ENCODE data around the gene IMMP2L. TPM values are rescaled to one million over a fixed set of nuclear protein-coding genes. Genes with fewer than 3 reads are reported as not detected.
A peak's percentile ranks its signal among the peaks of the same experiment; 100 is the strongest.

IMMP2L gene
- total and polyA plus RNA-seq, 4 donors, result 24.3 to 32.9 (median 26.8) TPM

DNA sequence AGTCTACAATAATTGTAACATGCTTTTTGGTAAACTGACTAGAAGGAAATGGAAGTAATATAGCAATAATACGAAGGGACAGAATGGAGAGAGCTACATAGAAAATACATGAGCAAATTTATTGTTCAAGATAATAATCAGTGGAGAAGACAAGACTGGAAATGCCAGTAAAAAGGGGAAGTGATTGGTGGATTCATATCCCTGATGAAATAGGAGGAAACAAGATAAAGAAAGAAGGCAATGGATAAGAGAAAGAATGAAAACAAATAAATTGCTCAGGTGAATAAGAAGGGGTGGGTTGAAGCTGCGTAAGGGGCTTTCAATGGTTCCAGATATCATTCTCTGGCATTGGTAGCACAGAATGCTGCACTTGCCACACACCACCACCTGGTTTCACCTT is 335.5 kb downstream of the IMMP2L start:
- Histone ChIP-seq H3K9me3 (ENCODE audit: control insufficient read depth, low read length) (no peaks in the 10 kb centered on the region), H3K4me1 (ENCODE audit: control insufficient read depth in 1 of 2, insufficient read depth in 2 of 2, low read length in 2 of 2) (no peaks in the 10 kb centered on the region), H3K27me3 (ENCODE audit: control insufficient read depth in 1 of 2, insufficient read depth in 2 of 2, low read length in 1 of 2) (no peaks in the 10 kb centered on the region), H3K4me3 (ENCODE audit: low read length in 2 of 2) (no peak overlapping the region), H3K27ac (ENCODE audit: low read depth in 1 of 2, low read length in 2 of 2) (no peak overlapping the region), H3K36me3 (ENCODE audit: control insufficient read depth in 1 of 2, insufficient read depth in 2 of 2, low read length in 1 of 2) (no peaks in the 10 kb centered on the region)
- ATAC-seq (ENCODE audit: low FRiP score) (no peak), DNase-seq (no peak)
- WGBS, 2 donors, result 91 to 99% methylated on average over 2 of the region's 2 CpGs
- intact Hi-C loops (cut with DNase I), result no loop called here

DNA sequence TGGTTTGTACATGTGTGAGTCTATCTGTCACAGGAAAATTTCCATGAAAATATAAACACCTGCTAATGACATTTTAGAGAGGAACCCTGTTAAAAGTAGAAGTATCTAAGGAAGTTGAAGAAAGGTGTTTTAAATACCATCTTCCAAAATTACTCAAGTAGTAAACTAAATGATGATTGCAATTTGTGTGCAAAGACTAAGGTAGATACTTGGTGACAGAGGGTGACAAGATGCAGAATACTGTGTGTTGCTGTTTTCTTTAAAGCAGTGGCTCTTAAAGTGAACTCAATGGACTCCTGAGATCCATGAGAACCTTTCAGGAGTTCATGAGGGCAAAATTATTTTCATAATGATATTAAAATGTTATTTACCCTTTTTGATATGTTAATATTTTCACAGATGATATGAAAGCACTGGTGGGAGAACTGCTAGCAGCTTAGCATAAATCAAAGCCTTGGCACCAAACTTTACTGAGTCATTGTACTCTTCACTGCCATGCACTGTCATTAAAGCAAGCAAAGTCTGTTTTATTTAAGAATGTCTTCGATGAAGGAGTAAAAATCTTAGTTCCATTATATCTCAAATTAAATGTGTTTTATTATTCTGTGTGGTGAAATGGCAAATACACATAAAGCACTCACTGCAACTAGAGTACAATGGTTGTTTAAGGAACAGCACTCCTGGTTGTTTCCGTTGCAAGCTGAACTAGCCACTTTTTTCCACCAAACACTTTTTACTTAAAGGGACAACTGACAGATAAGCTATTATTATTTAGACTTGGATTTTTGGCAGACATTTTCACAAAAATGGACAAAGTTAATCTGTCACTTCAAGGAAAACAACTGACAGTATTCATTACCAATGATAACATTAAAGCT is 337.7 kb downstream of the IMMP2L start:
- intact Hi-C loops (cut with DNase I), result no loop called here
- ATAC-seq (ENCODE audit: low FRiP score) (no peak), DNase-seq (no peak)
- no peaks in the 10 kb centered on the region for H3K4me1 ChIP-seq (ENCODE audit: control insufficient read depth in 1 of 2, insufficient read depth in 2 of 2, low read length in 2 of 2)
- H3K27me3 ChIP-seq (ENCODE audit: control insufficient read depth in 1 of 2, insufficient read depth in 2 of 2, low read length in 1 of 2), result no peaks in the 10 kb centered on the region
- WGBS, 2 donors, result 7 to 12% methylated on average over 2 of the region's 2 CpGs
- no peaks in the 10 kb centered on the region for H3K36me3 ChIP-seq (ENCODE audit: control insufficient read depth in 1 of 2, insufficient read depth in 2 of 2, low read length in 1 of 2)
- no peak overlapping the region for H3K27ac ChIP-seq (ENCODE audit: low read depth in 1 of 2, low read length in 2 of 2)
- no peak overlapping the region for H3K4me3 ChIP-seq (ENCODE audit: low read length in 2 of 2)
- no peaks in the 10 kb centered on the region for H3K9me3 ChIP-seq (ENCODE audit: control insufficient read depth, low read length)

DNA sequence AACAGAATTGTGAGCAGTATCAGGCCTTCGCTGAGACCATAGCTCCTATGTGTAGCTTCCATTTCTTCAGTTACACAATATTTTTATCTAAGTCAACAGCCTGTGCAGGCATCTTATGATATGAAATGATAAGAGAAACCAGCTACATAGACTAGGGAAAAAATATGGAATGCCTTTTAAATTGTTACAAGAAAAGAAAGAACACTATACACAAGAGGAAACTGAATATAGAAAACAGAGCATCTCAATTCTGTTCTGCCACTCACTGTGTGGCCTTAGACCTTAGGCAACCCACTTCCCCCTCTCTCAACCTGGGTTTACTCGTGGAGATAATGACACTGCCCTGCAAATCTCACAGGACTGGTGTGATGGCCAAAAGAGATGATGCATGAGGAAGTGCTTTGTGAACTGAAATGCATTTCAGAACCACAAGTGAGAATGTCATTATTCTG is 338.5 kb downstream of the IMMP2L start:
- no peak overlapping the region for H3K4me3 ChIP-seq (ENCODE audit: low read length in 2 of 2)
- H3K27me3 ChIP-seq (ENCODE audit: control insufficient read depth in 1 of 2, insufficient read depth in 2 of 2, low read length in 1 of 2), result no peaks in the 10 kb centered on the region
- intact Hi-C loops (cut with DNase I), result no loop called here
- H3K9me3 ChIP-seq (ENCODE audit: control insufficient read depth, low read length), result no peaks in the 10 kb centered on the region
- 66 to 69% methylated on average over 2 of the region's 2 CpGs for WGBS, 2 donors
- no peaks in the 10 kb centered on the region for H3K36me3 ChIP-seq (ENCODE audit: control insufficient read depth in 1 of 2, insufficient read depth in 2 of 2, low read length in 1 of 2)
- no peak for ATAC-seq (ENCODE audit: low FRiP score)
- no peaks in the 10 kb centered on the region for H3K4me1 ChIP-seq (ENCODE audit: control insufficient read depth in 1 of 2, insufficient read depth in 2 of 2, low read length in 2 of 2)
- no peak overlapping the region for H3K27ac ChIP-seq (ENCODE audit: low read depth in 1 of 2, low read length in 2 of 2)
- no peak for DNase-seq

DNA sequence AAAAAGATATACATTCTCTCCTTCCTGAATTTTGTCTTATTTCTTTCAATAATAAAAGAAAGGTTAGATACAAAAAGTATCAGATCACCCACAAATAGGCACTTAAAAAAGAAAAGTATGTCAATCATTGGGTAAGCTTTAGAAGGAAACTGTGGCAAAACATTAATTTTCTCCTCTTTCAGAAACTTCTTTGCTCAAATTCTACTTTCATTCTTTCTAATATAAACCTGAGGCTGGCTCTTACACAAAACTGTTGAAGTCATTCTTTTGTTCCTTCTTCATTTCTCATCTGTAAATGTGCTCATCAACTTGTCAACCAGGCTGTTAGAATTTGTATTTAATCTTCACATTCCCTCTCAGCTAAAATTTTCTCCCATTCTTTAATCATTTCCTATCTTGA is 346.7 kb downstream of the IMMP2L start:
- H3K9me3 ChIP-seq (ENCODE audit: control insufficient read depth, low read length), result no peaks in the 10 kb centered on the region
- no peaks in the 10 kb centered on the region for H3K36me3 ChIP-seq (ENCODE audit: control insufficient read depth in 1 of 2, insufficient read depth in 2 of 2, low read length in 1 of 2)
- H3K27me3 ChIP-seq (ENCODE audit: control insufficient read depth in 1 of 2, insufficient read depth in 2 of 2, low read length in 1 of 2), result no peaks in the 10 kb centered on the region
- ATAC-seq (ENCODE audit: low FRiP score) (no peak), DNase-seq (no peak)
- H3K4me1 ChIP-seq (ENCODE audit: control insufficient read depth in 1 of 2, insufficient read depth in 2 of 2, low read length in 2 of 2), result no peaks in the 10 kb centered on the region
- intact Hi-C loops (cut with DNase I), result no loop called here
- H3K4me3 ChIP-seq (ENCODE audit: low read length in 2 of 2), result no peak overlapping the region
- H3K27ac ChIP-seq (ENCODE audit: low read depth in 1 of 2, low read length in 2 of 2), result no peak overlapping the region

DNA sequence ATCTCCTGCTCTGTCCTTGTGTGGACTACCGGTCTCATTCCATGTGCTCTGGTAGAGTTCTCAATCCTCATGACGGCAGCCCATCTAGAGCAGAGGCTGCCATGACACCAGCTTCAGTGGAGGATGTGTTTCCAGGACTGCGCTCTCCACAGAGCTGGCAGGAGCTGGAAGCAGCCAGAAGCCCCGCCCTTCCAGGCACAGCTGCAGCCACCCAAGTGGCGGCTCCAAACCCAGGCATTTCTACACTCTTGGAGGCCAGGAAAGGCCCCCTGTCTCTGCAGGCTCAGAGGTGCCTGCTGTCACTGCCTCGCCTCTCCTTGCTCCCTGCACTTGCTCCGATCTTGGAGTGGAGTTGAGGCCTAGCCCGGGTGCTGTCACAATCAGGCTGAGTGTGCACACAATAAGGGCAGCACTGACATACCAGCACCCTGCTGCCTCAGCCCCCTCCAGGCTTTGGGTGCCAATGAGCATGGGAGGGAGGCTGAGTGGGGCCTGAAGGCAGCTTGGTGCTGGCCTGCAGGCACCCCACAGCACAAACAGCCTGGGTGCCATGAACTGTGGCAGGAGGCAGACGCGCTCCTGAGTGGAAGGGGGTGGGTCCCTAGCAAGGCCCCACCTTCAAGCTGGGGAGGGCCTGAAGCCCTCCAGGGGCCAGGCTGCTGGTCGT is 349.3 kb downstream of the IMMP2L start:
- Histone ChIP-seq H3K27me3 (ENCODE audit: control insufficient read depth in 1 of 2, insufficient read depth in 2 of 2, low read length in 1 of 2) (no peaks in the 10 kb centered on the region), H3K36me3 (ENCODE audit: control insufficient read depth in 1 of 2, insufficient read depth in 2 of 2, low read length in 1 of 2) (no peaks in the 10 kb centered on the region), H3K4me3 (ENCODE audit: low read length in 2 of 2) (no peak overlapping the region), H3K27ac (ENCODE audit: low read depth in 1 of 2, low read length in 2 of 2) (no peak overlapping the region), H3K9me3 (ENCODE audit: control insufficient read depth, low read length) (no peaks in the 10 kb centered on the region), H3K4me1 (ENCODE audit: control insufficient read depth in 1 of 2, insufficient read depth in 2 of 2, low read length in 2 of 2) (no peaks in the 10 kb centered on the region)
- intact Hi-C loops (cut with DNase I), result no loop called here
- DNase-seq (no peak), ATAC-seq (ENCODE audit: low FRiP score) (peak; percentile 29)
- WGBS, 2 donors, result 97 to 99% methylated on average over 11 of the region's 11 CpGs

DNA sequence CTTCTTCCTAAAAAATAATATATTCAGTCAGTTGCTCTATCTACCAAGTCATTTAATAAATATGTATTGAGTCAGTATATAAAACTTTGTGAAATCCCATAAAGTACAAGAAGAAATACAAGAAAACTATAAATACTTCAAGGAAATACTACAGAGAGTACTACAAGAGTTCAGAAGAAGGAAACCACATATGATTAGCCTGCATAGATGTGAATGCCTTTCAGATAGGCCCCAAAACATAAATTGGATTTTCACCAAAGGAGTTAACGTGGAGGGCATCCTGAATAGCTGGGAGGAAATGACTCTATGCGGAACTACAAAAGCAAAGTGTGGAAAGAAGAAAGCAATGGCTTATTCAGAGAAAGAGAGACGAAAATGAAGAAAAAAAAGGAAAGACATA is 351.3 kb downstream of the IMMP2L start:
- Histone ChIP-seq H3K9me3 (ENCODE audit: control insufficient read depth, low read length) (no peaks in the 10 kb centered on the region), H3K4me3 (ENCODE audit: low read length in 2 of 2) (no peak overlapping the region), H3K36me3 (ENCODE audit: control insufficient read depth in 1 of 2, insufficient read depth in 2 of 2, low read length in 1 of 2) (no peaks in the 10 kb centered on the region), H3K27ac (ENCODE audit: low read depth in 1 of 2, low read length in 2 of 2) (no peak overlapping the region), H3K4me1 (ENCODE audit: control insufficient read depth in 1 of 2, insufficient read depth in 2 of 2, low read length in 2 of 2) (no peaks in the 10 kb centered on the region), H3K27me3 (ENCODE audit: control insufficient read depth in 1 of 2, insufficient read depth in 2 of 2, low read length in 1 of 2) (no peaks in the 10 kb centered on the region)
- DNase-seq (no peak), ATAC-seq (ENCODE audit: low FRiP score) (no peak)
- 78 to 87% methylated on average over 3 of the region's 3 CpGs for WGBS, 2 donors
- intact Hi-C loops (cut with DNase I), result no loop called here

DNA sequence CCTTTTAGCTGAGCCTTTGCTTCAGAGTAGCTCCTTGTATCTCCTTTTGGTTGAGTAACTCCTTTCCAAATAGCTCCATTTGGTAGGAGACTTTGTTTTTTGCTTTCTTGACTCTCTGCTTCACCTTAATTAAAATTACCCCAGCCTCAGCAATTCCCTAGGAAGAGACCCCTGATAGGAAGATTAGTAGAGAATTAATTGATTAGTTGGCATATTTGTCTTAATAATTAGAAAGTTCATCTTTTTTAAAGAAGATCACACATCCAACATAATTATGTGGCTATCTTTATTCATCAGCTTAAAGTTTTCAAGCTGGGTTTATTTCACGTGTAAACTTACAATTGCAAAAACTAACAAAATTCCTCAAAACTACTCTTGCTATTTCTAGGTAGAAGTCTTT is 352.2 kb downstream of the IMMP2L start:
- ATAC-seq (ENCODE audit: low FRiP score) (no peak), DNase-seq (no peak)
- no peaks in the 10 kb centered on the region for H3K36me3 ChIP-seq (ENCODE audit: control insufficient read depth in 1 of 2, insufficient read depth in 2 of 2, low read length in 1 of 2)
- no peaks in the 10 kb centered on the region for H3K9me3 ChIP-seq (ENCODE audit: control insufficient read depth, low read length)
- no peaks in the 10 kb centered on the region for H3K27me3 ChIP-seq (ENCODE audit: control insufficient read depth in 1 of 2, insufficient read depth in 2 of 2, low read length in 1 of 2)
- intact Hi-C loops (cut with DNase I), result no loop called here
- no peak overlapping the region for H3K4me3 ChIP-seq (ENCODE audit: low read length in 2 of 2)
- no peaks in the 10 kb centered on the region for H3K4me1 ChIP-seq (ENCODE audit: control insufficient read depth in 1 of 2, insufficient read depth in 2 of 2, low read length in 2 of 2)
- H3K27ac ChIP-seq (ENCODE audit: low read depth in 1 of 2, low read length in 2 of 2), result no peak overlapping the region
- WGBS, 2 donors, result 81 to 95% methylated on average over 1 of the region's 1 CpG

DNA sequence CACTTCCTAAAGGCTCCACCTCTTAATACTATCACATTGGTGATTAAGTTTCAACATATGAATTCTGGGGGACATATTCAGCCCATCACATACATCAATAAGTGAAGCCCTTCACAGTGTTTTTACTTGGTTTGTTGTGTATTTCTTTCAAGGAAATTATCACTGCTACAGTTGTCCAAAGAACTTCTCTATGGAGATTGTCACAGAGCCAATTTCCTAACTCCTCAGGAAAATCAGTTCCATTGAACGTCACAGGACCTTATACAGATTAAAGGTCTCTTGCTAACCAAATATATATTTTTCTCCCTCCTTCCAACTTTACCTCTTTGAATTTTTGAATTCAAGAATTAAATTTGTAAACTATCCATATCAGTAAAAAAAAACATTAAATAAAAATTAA is 357.0 kb downstream of the IMMP2L start:
- intact Hi-C loops (cut with DNase I), result no loop called here
- 84 to 85% methylated on average over 1 of the region's 1 CpG for WGBS, 2 donors

DNA sequence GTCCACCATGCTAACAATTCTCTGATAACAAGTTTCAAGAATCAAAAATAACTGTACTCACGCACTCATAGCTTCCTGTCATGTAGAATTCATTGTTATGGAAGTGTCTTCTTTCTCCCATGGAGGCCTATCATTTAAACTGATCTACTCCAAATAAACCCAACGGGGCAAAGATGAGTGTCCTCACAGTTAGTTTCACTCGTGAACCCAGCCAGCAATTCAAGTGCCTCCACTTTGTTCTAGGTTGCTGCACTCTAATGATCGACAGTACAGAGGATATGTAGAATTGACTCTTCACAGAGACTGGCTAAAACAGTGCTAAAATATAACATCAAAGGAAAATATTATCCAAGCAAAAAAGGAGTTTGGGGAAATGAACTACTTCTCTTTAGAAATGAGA is 360.0 kb downstream of the IMMP2L start:
- H3K27me3 ChIP-seq (ENCODE audit: control insufficient read depth in 1 of 2, insufficient read depth in 2 of 2, low read length in 1 of 2), result no peaks in the 10 kb centered on the region
- DNase-seq, result no peak
- WGBS, 2 donors, result 95 to 97% methylated on average over 4 of the region's 4 CpGs
- H3K36me3 ChIP-seq (ENCODE audit: control insufficient read depth in 1 of 2, insufficient read depth in 2 of 2, low read length in 1 of 2), result no peaks in the 10 kb centered on the region
- intact Hi-C loops (cut with DNase I), result no loop called here
- no peak overlapping the region for H3K27ac ChIP-seq (ENCODE audit: low read depth in 1 of 2, low read length in 2 of 2)
- ATAC-seq (ENCODE audit: low FRiP score), result no peak
- no peaks in the 10 kb centered on the region for H3K9me3 ChIP-seq (ENCODE audit: control insufficient read depth, low read length)
- H3K4me3 ChIP-seq (ENCODE audit: low read length in 2 of 2), result no peak overlapping the region
- H3K4me1 ChIP-seq (ENCODE audit: control insufficient read depth in 1 of 2, insufficient read depth in 2 of 2, low read length in 2 of 2), result no peaks in the 10 kb centered on the region

More for the DNA sequence above, 357.0 kb downstream of the IMMP2L start:
- no peaks in the 10 kb centered on the region for H3K4me1 ChIP-seq (ENCODE audit: control insufficient read depth in 1 of 2, insufficient read depth in 2 of 2, low read length in 2 of 2)
- ATAC-seq (ENCODE audit: low FRiP score) (no peak), DNase-seq (no peak)
- no peaks in the 10 kb centered on the region for H3K36me3 ChIP-seq (ENCODE audit: control insufficient read depth in 1 of 2, insufficient read depth in 2 of 2, low read length in 1 of 2)
- H3K9me3 ChIP-seq (ENCODE audit: control insufficient read depth, low read length), result no peaks in the 10 kb centered on the region
- no peaks in the 10 kb centered on the region for H3K27me3 ChIP-seq (ENCODE audit: control insufficient read depth in 1 of 2, insufficient read depth in 2 of 2, low read length in 1 of 2)
- no peak overlapping the region for H3K27ac ChIP-seq (ENCODE audit: low read depth in 1 of 2, low read length in 2 of 2)
- no peak overlapping the region for H3K4me3 ChIP-seq (ENCODE audit: low read length in 2 of 2)
